ENCODE data around the gene MARF1. TPM values are rescaled to one million over a fixed set of nuclear protein-coding genes. Genes with fewer than 3 reads are reported as not detected.
"Not testable (repeated sequence)": the region's sequence is repeated elsewhere in the genome, so short reads cannot be mapped to it uniquely, and the experiment has no call there.

MARF1 gene
- total RNA-seq, 1 donor from 2014 or later = 58.8 TPM

DNA sequence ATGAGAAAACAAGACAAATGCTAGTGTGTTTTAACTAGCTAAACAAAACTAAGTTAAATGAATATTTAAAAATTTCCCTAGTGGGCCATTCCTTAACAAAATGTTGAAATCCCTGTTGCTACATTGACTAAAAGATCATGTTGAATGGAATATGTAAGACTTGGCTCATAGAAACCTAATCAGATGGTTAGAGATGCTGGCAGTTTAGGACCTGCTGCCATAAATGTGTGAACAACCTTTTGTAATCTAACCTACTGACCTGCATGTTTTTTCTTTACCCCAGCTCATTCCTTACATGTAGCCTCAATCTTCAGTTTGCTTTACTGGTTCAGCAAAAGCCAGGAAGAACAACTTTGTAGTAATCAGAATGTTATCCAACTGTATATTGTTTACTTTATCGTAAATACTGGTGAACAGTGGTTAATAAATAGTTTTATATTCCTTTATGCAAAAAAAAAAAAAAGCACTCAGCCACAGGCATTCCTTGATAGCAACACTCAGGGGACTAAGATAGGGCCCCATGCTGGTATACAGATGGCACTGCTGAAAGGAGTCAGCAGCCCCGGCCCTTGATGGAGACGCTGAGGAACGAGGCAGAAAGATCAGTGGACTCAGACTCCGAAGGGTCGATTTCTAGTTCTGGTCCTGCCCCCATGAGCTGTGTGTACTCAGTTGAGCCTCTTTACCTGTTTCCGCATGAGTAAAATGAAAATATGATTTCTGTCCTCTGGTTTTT lies 78.2 kb downstream of the MARF1 start:
- Mint-ChIP-seq H3K27me3 (ENCODE audit: insufficient read depth) (no peaks in the 10 kb centered on the region), H3K4me1 (ENCODE audit: low read depth) (peaks cover 8% of the 10 kb centered on the region), H3K9me3 (peaks cover 4% of the 10 kb centered on the region), H3K4me3 (no peak overlapping the region), H3K27ac (no peak overlapping the region), H3K36me3 (ENCODE audit: low read depth) (peaks cover 7% of the 10 kb centered on the region)
- intact Hi-C loops (cut with micrococcal nuclease) = no loop called here
- DNase-seq (ENCODE audit: low spot score) = no peak

DNA sequence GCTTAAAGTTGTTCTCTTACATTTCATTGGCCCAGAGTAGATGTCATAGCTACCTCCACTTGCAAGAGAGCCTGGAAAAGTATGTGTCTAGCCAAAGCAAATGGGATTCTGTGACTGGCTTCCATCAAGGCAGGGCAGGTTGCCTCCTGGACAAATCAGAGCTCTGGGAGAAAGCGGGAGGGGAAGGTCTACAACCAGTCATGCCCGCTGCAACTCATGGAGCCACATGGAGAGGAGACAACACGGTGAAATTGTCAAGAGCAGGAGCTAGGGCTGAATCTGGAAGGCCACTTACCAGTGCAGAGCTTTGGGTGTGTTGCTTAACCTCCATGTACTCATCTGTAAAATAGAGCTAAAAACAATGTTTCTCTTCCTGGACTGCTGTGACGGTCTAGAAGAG lies 83.8 kb downstream of the MARF1 start:
- intact Hi-C loops (cut with micrococcal nuclease) = no loop called here
- H3K4me1 Mint-ChIP-seq (ENCODE audit: low read depth) = peaks cover 13% of the 10 kb centered on the region
- H3K27ac Mint-ChIP-seq = no peak overlapping the region
- peaks cover 3% of the 10 kb centered on the region for H3K36me3 Mint-ChIP-seq (ENCODE audit: low read depth)
- H3K27me3 Mint-ChIP-seq (ENCODE audit: insufficient read depth) = no peaks in the 10 kb centered on the region
- peaks cover 4% of the 10 kb centered on the region for H3K9me3 Mint-ChIP-seq
- no peak for DNase-seq (ENCODE audit: low spot score)
- no peak overlapping the region for H3K4me3 Mint-ChIP-seq

DNA sequence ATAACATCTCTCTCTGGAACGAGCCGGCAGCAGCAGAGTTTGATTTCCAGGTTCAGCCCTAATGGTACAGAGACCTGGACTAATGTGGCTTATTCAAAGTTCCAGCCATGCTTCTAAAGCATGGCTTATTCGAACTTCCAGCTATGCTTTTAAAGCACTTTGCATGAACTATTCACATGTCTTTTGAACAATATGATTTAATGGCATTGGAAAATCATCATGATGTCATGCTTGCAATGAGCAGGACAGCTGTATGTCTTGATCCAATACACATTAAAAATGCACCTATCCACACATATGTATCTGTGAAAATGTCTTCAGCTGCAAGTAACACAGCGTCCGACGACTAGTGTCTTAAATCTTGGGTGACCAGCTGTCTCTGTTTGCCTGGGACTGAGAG lies 85.7 kb downstream of the MARF1 start:
- Mint-ChIP-seq H3K9me3 (no peaks in the 10 kb centered on the region), H3K4me1 (ENCODE audit: low read depth) (peaks cover 22% of the 10 kb centered on the region), H3K36me3 (ENCODE audit: low read depth) (no peaks in the 10 kb centered on the region), H3K27me3 (ENCODE audit: insufficient read depth) (no peaks in the 10 kb centered on the region), H3K27ac (no peak overlapping the region), H3K4me3 (no peak overlapping the region)
- DNase-seq (ENCODE audit: low spot score) = no peak
- intact Hi-C loops (cut with micrococcal nuclease) = loop anchor here (2.0 kb wide), 1 partner anchor 130 kb away; no protein-coding TSS in a partner anchor

DNA sequence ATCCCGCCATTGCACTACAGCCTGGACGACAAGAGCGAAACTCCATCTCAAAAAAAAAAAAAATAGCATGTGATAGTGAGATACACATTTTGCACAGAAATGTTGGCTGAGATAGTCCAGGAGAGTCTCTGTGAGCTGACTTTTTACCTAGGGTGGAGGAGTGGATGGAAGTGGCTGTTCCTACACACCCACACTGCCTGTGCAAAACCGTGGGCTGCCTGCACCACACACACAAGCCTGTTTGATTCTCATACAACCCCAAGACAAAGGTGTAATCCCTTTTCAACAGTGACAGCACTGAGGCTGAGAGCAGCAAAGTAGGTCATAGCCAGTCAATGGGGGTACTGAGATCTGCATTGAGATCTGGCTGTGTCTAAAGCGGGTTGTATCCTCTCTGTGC lies 86.8 kb downstream of the MARF1 start:
- DNase-seq (ENCODE audit: low spot score) = no peak
- no peaks in the 10 kb centered on the region for H3K27me3 Mint-ChIP-seq (ENCODE audit: insufficient read depth)
- peaks cover 2% of the 10 kb centered on the region for H3K36me3 Mint-ChIP-seq (ENCODE audit: low read depth)
- H3K4me3 Mint-ChIP-seq = no peak overlapping the region
- H3K4me1 Mint-ChIP-seq (ENCODE audit: low read depth) = peaks cover 31% of the 10 kb centered on the region
- H3K9me3 Mint-ChIP-seq = no peaks in the 10 kb centered on the region
- H3K27ac Mint-ChIP-seq = peak overlapping the region; percentile 23
- intact Hi-C loops (cut with micrococcal nuclease) = loop anchor here (1.0 to 2.0 kb wide), 2 partner anchors 35 to 129 kb away; no protein-coding TSS in a partner anchor

DNA sequence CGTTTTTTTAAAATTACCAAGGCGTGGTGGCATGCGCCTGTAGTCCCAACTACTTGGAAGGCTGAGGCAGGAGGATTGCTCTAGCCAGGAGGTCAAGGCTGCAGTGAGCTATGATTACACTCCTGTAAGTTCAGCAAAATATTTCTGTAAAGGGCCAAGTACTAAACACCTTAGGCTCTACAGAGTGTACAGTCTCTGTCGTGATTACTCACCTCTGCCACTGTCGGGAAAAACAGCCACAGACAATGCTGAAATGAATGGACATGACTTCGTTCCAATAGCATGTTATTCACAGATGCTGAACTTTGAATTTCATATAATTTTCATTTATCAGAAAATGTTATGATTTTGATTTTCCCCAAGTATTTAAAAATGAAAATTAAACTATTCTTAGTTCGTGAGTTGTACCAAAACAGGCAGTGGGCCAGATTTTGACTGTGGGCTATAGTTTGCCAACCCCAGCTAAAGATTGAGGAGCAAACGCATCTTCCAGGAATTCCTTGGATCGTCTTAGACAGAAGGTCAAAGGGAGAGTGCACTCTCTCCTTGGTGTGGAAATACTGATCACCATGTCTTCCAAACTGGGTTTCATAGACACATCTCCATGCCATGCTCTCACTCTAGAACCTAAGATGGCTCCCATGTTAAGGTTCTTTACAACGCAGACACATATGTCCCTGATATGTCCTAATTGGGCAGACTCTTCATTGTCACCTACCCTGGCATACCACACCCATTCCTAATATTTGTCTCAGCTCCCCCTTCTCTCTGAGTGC lies 89.5 kb downstream of the MARF1 start:
- intact Hi-C loops (cut with micrococcal nuclease) = no loop called here
- Mint-ChIP-seq H3K27ac (no peak overlapping the region), H3K9me3 (no peaks in the 10 kb centered on the region), H3K36me3 (ENCODE audit: low read depth) (peaks cover 3% of the 10 kb centered on the region), H3K4me3 (no peak overlapping the region), H3K27me3 (ENCODE audit: insufficient read depth) (no peaks in the 10 kb centered on the region), H3K4me1 (ENCODE audit: low read depth) (peaks cover 34% of the 10 kb centered on the region)
- no peak for DNase-seq (ENCODE audit: low spot score)

DNA sequence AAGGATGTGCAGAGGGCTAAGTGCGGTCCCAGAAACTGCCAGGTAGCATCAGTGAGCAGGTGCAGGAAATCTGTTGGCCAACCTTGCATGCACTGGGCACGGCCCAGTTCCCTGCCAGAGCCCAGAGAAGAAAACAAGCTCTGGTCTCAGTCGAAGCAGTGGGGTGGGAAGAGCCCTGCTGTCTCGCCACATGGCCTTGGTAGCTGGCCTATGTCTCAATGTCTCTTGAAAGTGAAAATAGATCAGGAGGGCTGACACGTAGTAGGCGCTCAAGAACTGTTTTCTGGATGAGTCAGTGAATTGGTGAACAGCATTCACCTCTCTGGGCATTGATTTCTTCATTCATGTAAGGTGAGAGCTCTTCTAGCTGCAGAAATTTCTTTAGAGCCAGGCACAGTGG lies 90.4 kb downstream of the MARF1 start:
- DNase-seq (ENCODE audit: low spot score) = no peak
- H3K36me3 Mint-ChIP-seq (ENCODE audit: low read depth) = peaks cover 3% of the 10 kb centered on the region
- intact Hi-C loops (cut with micrococcal nuclease) = no loop called here
- H3K27ac Mint-ChIP-seq = no peak overlapping the region
- H3K4me3 Mint-ChIP-seq = no peak overlapping the region
- no peaks in the 10 kb centered on the region for H3K9me3 Mint-ChIP-seq
- peaks cover 37% of the 10 kb centered on the region for H3K4me1 Mint-ChIP-seq (ENCODE audit: low read depth)
- H3K27me3 Mint-ChIP-seq (ENCODE audit: insufficient read depth) = no peaks in the 10 kb centered on the region

DNA sequence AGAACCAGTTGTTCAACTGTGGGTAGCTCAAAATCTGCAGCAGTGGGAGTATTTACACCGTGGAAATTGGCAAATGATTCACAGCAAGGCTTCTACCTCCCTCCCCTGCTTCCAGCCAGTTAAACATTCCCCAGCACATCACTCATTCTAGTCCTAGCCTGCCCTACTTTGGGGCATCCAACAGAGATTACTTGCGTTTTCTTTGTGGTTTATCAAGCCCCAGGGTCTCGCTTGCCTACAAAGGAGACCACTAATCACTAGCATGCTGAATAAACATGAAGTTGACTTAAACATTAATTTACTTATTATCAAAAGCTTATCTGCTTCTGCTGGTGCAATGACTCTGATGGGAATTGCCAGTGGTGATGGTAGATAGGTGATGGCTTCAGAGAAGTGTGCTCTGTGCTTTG lies 94.5 kb downstream of the MARF1 start:
- no peak overlapping the region for H3K27ac Mint-ChIP-seq
- DNase-seq (ENCODE audit: low spot score) = no peak
- H3K9me3 Mint-ChIP-seq = no peaks in the 10 kb centered on the region
- intact Hi-C loops (cut with micrococcal nuclease) = no loop called here
- no peak overlapping the region for H3K4me3 Mint-ChIP-seq
- no peaks in the 10 kb centered on the region for H3K27me3 Mint-ChIP-seq (ENCODE audit: insufficient read depth)
- H3K36me3 Mint-ChIP-seq (ENCODE audit: low read depth) = peaks cover 3% of the 10 kb centered on the region
- H3K4me1 Mint-ChIP-seq (ENCODE audit: low read depth) = peaks cover 25% of the 10 kb centered on the region

DNA sequence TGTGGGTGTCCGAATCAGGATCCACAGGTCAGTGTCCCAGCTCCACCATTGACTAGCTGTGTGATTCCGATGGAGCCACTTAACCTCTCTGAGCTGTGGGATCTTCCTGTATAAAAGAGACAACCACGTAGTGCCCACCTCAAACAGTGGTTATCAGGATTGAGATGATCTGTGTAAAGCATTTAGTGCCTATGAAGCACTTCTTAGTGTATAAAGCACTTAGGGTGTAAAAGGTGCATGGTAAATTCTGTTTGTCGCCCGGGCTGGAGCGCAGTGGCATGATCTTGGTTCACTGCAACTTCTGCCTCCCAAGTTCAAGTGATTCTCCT lies 95.2 kb downstream of the MARF1 start:
- no peaks in the 10 kb centered on the region for H3K9me3 Mint-ChIP-seq
- no peaks in the 10 kb centered on the region for H3K27me3 Mint-ChIP-seq (ENCODE audit: insufficient read depth)
- H3K27ac Mint-ChIP-seq = no peak overlapping the region
- intact Hi-C loops (cut with micrococcal nuclease) = no loop called here
- peaks cover 3% of the 10 kb centered on the region for H3K36me3 Mint-ChIP-seq (ENCODE audit: low read depth)
- peaks cover 19% of the 10 kb centered on the region for H3K4me1 Mint-ChIP-seq (ENCODE audit: low read depth)
- DNase-seq (ENCODE audit: low spot score) = no peak
- no peak overlapping the region for H3K4me3 Mint-ChIP-seq

DNA sequence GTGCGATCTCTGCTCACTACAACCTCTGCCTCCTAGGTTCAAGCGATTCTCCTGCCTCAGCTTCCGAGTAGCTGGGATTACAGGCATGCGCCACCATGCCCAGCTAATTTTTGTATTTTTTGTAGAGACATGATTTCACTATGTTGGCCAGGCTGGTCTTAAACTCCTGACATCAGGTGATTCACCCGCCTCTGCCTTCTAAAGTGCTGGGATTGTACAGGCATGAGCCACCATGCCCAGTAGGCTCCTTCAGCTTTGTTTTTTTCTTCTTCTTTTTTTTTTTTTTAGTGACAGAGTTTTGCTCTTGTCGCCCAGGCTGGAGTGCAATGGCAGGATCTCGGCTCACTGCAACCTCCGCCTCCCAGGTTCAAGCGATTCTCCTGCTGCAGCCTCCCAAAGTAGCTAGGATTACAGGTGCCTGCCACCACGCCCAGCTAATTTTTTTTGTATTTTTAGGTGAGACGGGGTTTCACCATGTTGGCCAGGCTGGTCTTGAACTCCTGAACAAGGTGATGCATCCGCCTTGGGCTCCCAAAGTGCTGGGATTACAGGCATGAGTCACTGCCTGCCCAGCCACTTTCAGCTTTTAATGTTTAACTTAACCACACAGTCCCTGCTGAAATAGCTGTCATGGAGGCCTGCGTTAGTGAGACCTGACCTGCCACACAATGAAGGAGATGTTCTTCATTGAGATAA lies 95.7 kb downstream of the MARF1 start:
- H3K4me3 Mint-ChIP-seq; intact Hi-C loops (cut with micrococcal nuclease); H3K36me3 Mint-ChIP-seq (ENCODE audit: low read depth): not testable (repeated sequence)

DNA sequence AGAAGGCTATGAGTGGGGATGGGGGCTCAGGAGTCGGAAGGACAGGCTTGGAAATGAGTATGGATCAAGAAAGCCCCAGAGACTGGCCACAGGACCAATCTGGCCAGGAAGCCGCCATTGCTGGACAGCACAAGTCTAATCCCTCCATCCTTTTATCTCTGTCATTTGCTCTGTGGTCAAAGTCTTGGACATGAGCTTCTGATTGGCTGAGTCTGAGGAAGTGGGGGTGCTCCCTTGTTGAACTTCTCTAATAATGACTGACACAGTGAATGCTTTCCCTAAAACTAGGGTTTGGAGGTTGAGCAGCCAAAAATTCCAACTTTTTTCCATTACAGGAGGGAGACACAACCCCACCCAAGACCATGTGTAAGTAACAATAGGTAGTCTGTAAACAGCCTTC lies 97.4 kb downstream of the MARF1 start:
- Mint-ChIP-seq H3K9me3 (no peaks in the 10 kb centered on the region), H3K4me3 (no peak overlapping the region), H3K4me1 (ENCODE audit: low read depth) (peaks cover 5% of the 10 kb centered on the region), H3K36me3 (ENCODE audit: low read depth) (no peaks in the 10 kb centered on the region), H3K27ac (no peak overlapping the region), H3K27me3 (ENCODE audit: insufficient read depth) (no peaks in the 10 kb centered on the region)
- no peak for DNase-seq (ENCODE audit: low spot score)
- intact Hi-C loops (cut with micrococcal nuclease) = no loop called here

More for the DNA sequence above, 95.7 kb downstream of the MARF1 start:
- H3K9me3 Mint-ChIP-seq; H3K27me3 Mint-ChIP-seq (ENCODE audit: insufficient read depth); H3K27ac Mint-ChIP-seq; DNase-seq (ENCODE audit: low spot score): not testable (repeated sequence)
- H3K4me1 Mint-ChIP-seq (ENCODE audit: low read depth) = peaks cover 14% of the 10 kb centered on the region

DNA sequence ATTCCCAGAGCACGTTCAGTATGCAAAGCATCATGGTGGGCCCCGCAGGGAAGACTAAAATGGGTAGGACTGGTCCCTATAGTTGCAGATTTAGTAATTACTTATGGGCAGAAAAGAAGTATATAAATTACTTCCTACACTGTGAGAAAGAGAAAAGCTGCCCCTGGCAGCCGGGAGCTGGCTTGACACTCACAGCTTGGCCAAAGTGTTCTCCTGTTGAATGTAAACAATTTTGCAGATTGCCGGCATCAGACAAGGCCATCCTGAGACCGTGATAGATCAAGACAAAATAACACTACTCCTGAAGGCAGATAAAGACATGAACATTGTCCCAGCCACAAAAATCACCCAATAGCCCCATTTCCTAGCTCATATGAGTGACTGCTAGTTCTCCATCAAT lies 98.5 kb downstream of the MARF1 start:
- Mint-ChIP-seq H3K9me3 (no peaks in the 10 kb centered on the region), H3K27me3 (ENCODE audit: insufficient read depth) (no peaks in the 10 kb centered on the region), H3K27ac (no peak overlapping the region), H3K4me1 (ENCODE audit: low read depth) (peaks cover 5% of the 10 kb centered on the region), H3K36me3 (ENCODE audit: low read depth) (no peaks in the 10 kb centered on the region), H3K4me3 (no peak overlapping the region)
- intact Hi-C loops (cut with micrococcal nuclease) = no loop called here
- no peak for DNase-seq (ENCODE audit: low spot score)

All from activated T-helper 1 cell treated with anti-CD3 and anti-CD28 coated beads, Interleukin-12 subunit alpha, Interleukin-12 subunit beta, Interleukin-2, Interleukin-4 antibody, amounts not matched to agents 30 ng/mL and 10 ng/mL and 1 ng/mL, durations not matched to agents 14 hours and 24 hours and 36 hours (primary cell).